Activated naive CD4-positive, alpha-beta T cell treated with anti-CD3 and anti-CD28 coated beads, Interleukin-2, amount 10 ng/mL, durations not matched to agents 7 days and 5 days (primary cell): ENCODE data around the gene BCL2L12.

Experiments
- CTCF ChIA-PET: fragments of 350-600 bp; sonication (Branson Sonifier 250); formaldehyde crosslinking; loops from one replicate; lab custom pipeline; 2021; ENCODE audit warnings: antibody characterized with exemption; lab: Charles Lee
- DNase-seq: peaks from one replicate; pipeline ENCODE4 v3.0.0-alpha.2; 2020
- H3K27ac Mint-ChIP-seq: one replicate; pipeline ENCODE4 v1.8.0; 2021; ENCODE audit warnings: mild to moderate bottlenecking, moderate library complexity, mixed read lengths
- H3K27me3 Mint-ChIP-seq: one replicate; pipeline ENCODE4 v1.8.0; 2021; ENCODE audit warnings: mild to moderate bottlenecking, mixed read lengths
- H3K36me3 Mint-ChIP-seq: one replicate; pipeline ENCODE4 v1.8.0; 2021; ENCODE audit warnings: mixed read lengths
- H3K4me1 Mint-ChIP-seq: one replicate; pipeline ENCODE4 v1.8.0; 2021; ENCODE audit warnings: mixed read lengths
- H3K4me3 Mint-ChIP-seq: one replicate; pipeline ENCODE4 v1.8.0; 2021; ENCODE audit warnings: mild to moderate bottlenecking, moderate library complexity, mixed read lengths
- H3K9me3 Mint-ChIP-seq: one replicate; pipeline ENCODE4 v1.8.0; 2021; ENCODE audit warnings: mixed read lengths

The BCL2L12 gene

DNA sequence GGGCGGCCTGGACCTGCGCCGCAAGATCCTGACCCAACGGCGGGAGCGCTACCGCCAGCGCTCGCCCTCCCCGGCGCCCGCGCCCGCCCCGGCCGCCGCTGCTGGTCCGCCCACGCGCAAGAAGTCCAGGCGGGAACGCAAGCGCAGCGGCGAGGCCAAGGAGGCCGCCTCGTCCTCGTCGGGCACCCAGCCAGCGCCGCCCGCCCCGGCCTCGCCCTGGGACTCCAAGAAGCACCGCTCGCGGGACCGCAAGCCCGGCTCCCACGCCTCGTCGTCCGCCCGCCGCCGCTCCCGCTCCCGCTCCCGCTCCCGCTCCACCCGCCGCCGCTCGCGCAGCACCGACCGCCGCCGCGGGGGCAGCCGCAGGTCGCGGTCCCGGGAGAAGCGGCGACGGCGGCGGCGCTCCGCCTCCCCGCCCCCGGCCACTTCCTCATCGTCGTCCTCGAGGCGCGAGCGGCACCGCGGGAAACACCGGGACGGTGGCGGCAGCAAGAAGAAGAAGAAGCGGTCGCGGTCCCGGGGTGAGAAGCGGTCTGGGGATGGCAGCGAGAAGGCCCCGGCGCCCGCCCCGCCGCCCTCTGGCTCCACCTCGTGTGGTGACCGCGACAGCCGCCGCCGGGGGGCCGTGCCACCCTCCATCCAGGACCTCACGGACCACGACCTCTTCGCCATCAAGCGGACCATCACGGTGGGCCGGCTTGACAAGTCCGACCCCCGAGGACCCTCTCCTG is 13.7 kb upstream of the BCL2L12 start:
- Mint-ChIP-seq H3K4me1 (no peaks in the 10 kb centered on the region), H3K27me3 (no peaks in the 10 kb centered on the region)
- CTCF ChIA-PET = no interaction called here

DNA sequence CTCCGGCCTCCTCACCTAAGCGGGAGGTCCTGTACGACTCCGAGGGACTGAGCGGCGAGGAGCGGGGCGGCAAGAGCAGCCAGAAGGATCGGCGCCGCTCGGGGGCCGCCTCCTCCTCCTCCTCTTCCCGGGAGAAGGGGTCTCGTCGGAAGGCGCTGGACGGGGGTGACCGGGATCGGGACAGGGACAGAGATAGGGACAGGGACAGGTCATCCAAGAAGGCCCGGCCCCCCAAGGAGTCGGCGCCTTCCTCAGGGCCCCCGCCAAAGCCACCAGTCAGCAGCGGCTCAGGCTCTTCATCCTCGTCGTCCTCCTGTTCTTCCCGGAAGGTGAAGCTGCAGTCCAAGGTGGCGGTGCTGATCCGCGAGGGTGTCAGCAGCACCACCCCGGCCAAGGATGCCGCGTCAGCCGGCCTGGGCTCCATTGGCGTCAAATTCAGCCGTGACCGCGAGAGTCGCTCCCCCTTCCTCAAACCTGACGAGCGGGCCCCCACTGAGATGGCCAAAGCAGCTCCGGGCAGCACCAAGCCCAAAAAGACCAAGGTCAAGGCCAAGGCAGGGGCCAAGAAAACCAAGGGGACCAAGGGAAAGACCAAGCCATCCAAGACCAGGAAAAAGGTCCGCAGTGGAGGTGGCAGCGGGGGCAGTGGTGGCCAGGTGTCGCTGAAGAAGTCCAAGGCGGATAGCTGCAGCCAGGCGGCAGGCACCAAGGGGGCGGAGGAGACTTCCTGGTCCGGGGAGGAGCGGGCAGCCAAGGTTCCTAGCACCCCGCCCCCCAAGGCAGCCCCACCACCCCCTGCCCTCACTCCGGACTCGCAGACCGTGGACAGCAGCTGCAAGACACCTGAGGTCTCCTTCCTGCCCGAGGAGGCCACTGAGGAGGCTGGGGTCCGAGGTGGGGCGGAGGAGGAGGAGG is 12.9 kb upstream of the BCL2L12 start:
- Mint-ChIP-seq H3K4me3 (no peak overlapping the region), H3K27me3 (no peaks in the 10 kb centered on the region), H3K36me3 (peaks cover 38% of the 10 kb centered on the region), H3K4me1 (no peaks in the 10 kb centered on the region), H3K27ac (no peak overlapping the region), H3K9me3 (no peaks in the 10 kb centered on the region)
- no peak for DNase-seq
- CTCF ChIA-PET = no interaction called here

More for the DNA sequence above, 13.7 kb upstream of the BCL2L12 start:
- no peaks in the 10 kb centered on the region for H3K9me3 Mint-ChIP-seq
- no peak for DNase-seq
- no peak overlapping the region for H3K27ac Mint-ChIP-seq
- H3K4me3 Mint-ChIP-seq = no peak overlapping the region
- peaks cover 38% of the 10 kb centered on the region for H3K36me3 Mint-ChIP-seq

DNA sequence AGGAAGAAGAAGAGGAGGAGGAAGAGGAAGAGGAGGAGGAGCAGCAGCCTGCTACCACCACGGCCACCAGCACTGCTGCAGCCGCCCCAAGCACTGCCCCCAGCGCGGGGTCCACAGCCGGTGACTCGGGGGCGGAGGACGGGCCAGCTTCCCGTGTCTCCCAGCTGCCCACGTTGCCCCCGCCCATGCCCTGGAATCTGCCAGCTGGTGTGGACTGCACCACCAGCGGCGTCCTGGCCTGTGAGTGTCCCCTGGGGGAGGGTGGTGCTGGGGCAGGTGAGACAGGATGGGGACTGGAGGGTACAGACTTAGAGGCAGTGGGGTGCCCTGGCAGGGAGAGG is 12.3 kb upstream of the BCL2L12 start:
- Mint-ChIP-seq H3K4me3 (no peak overlapping the region), H3K9me3 (no peaks in the 10 kb centered on the region), H3K27ac (no peak overlapping the region), H3K27me3 (no peaks in the 10 kb centered on the region), H3K36me3 (peaks cover 39% of the 10 kb centered on the region), H3K4me1 (no peaks in the 10 kb centered on the region)
- CTCF ChIA-PET = no interaction called here
- no peak for DNase-seq

DNA sequence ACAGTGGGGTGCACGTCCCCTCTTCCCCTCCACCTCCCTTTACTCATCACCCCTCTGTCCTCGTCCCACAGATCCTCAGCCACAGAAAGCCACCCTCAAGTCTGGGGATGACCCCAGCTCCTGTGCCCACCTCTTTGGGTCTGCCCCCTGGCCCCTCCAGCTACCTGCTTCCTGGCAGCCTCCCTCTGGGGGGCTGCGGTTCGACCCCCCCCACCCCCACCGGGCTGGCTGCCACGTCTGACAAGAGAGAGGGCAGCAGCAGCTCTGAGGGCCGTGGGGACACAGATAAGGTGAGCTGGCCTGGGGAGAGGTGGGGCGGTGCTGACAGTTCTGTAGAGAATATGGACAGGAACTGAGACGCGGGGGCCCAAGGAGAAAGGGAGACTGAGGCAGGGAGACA is 11.2 kb upstream of the BCL2L12 start:
- CTCF ChIA-PET = no interaction called here
- Mint-ChIP-seq H3K9me3 (no peaks in the 10 kb centered on the region), H3K4me3 (no peak overlapping the region), H3K4me1 (no peaks in the 10 kb centered on the region), H3K27ac (no peak overlapping the region), H3K27me3 (no peaks in the 10 kb centered on the region), H3K36me3 (peaks cover 36% of the 10 kb centered on the region)
- DNase-seq = no peak

DNA sequence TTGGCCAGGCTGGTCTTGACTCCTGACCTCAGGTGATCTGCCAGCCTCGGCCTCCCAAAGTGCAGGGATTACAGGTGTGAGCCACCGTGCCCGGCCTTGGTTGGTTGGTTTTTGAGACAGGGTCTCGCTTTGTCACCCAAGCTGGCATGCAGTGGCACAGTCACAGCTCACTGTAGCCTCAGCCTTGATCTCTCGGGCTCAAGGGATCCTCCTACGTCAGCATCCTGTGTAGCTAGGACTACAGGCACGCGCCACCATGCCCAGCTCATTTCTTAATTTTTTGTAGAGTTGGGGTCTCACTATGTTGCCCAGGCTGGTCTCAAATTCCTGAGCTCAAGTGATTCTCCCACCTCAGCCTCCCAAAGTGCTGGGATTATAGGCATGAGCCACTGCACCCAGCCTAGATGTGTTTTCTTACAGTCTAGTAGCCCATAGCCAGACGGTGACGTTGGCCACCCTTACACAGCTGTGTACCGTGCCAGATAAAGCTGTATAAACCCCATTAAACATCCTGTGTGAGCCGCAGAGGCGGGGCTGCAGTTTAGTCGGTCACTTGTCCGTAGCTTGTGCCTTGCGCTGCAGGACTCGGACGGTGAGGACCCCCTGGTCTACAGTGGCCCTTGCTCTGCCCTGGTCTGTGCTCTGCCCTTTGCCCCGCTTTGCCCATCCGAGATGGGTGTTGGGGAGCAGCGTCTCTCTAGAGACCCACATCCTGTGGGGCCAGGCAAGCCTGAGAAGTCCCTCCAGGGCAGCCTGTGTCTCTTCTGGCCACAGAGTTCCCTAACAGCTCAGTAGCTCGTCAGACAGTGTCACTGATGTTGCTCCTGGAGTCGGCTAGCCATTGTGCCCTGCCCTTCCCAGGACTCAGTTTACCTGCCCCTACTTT is 9.9 kb upstream of the BCL2L12 start:
- Mint-ChIP-seq H3K9me3 (no peaks in the 10 kb centered on the region), H3K36me3 (peaks cover 39% of the 10 kb centered on the region), H3K27me3 (no peaks in the 10 kb centered on the region), H3K4me1 (peaks cover 2% of the 10 kb centered on the region), H3K4me3 (no peak overlapping the region), H3K27ac (no peak overlapping the region)
- CTCF ChIA-PET = interaction anchor here (0.9 to 1.5 kb wide), 3 partner anchors 9 to 25 kb away, joined by 3 to 4 read pairs (median 4); partner anchors contain the start of genes BCL2L12 and IRF3
- DNase-seq = no peak

DNA sequence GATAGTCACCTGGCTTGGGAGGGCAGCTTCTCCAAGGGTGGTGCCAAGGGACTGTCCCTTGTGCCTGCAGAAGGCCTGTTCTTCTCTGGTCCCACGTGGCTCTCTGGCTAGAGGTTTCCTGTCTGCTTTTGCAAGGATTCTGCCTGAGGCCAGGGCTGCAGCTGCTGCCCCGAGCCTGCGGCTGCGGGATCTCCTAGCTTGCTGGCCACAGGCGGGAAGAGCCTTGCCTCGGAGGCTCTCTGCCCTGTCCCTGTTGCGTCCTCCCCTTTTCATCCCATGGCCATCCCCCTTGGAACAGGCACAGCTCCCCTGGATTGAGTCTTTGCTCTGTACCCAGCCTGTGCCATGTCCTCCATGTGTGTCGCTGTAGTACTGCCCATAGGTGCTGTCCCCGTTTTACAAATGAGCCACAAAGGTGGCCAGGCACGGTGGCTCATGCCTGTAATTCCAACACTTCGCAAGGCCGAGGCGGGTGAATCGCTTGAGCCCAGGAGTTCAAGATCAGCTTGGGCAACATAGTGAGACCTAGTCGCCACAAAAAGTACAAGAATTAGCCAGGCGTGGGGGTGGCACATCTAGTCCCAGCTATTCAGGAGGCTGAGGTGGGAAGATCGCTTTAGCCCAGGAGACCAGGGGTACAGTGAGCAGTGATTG is 9.2 kb upstream of the BCL2L12 start:
- CTCF ChIA-PET = interaction anchor here (1.4 to 1.5 kb wide), 2 partner anchors 16 to 24 kb away, joined by 3 to 4 read pairs; no protein-coding TSS in a partner anchor
- no peak for DNase-seq
- peaks cover 2% of the 10 kb centered on the region for H3K4me1 Mint-ChIP-seq
- H3K27me3 Mint-ChIP-seq = no peaks in the 10 kb centered on the region
- H3K36me3 Mint-ChIP-seq = peaks cover 39% of the 10 kb centered on the region
- no peak overlapping the region for H3K4me3 Mint-ChIP-seq
- H3K9me3 Mint-ChIP-seq = no peaks in the 10 kb centered on the region
- peak overlapping the region; percentile 11 for H3K27ac Mint-ChIP-seq

DNA sequence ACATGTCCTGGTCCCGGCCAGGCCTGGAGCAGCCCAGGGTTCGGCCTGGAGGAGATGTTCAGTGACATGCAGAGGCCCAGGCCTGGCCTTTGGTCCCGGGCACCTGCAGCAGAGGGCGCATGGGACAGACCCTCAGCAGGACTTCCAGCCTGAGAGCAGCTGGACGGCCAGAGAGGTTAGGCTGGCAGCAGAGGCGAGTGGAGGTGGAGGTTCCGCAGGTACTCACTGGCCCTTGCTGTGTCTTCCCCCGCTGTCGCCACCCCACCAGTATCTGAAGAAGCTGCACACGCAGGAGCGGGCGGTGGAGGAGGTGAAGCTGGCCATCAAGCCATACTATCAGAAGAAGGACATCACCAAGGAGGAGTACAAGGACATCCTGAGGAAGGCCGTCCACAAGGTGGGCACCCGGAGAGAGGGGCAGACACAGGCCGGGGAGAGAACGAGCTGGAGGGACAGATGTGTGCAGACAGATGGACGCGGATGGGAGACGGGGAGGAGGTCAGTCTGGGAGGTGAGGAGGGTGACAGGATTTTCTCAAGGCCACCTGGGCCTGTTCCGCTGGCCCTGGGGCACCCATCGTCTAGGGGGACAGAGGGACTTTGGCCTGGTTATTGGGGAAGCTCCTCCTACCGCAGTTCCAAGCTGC is 8.1 kb upstream of the BCL2L12 start:
- Mint-ChIP-seq H3K9me3 (no peaks in the 10 kb centered on the region), H3K27ac (no peak overlapping the region), H3K36me3 (peaks cover 42% of the 10 kb centered on the region), H3K27me3 (no peaks in the 10 kb centered on the region), H3K4me3 (no peak overlapping the region), H3K4me1 (peaks cover 4% of the 10 kb centered on the region)
- CTCF ChIA-PET = no interaction called here
- DNase-seq = no peak

DNA sequence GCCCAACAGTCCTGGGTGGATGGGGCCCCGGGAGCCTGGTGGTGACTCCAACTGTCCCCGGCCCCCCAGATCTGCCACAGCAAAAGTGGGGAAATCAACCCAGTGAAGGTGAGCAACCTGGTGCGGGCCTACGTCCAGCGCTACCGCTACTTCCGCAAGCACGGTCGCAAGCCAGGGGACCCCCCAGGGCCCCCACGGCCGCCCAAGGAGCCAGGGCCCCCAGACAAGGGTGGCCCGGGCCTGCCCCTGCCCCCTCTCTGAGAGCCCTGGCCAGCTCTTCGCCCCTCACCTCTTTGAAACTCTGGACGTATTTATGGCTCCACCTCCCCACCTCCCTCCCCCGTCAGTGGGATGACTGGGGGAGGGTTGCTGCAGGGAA is 7.6 kb upstream of the BCL2L12 start:
- H3K9me3 Mint-ChIP-seq = no peaks in the 10 kb centered on the region
- peaks cover 9% of the 10 kb centered on the region for H3K4me1 Mint-ChIP-seq
- DNase-seq = no peak
- CTCF ChIA-PET = no interaction called here
- H3K36me3 Mint-ChIP-seq = peaks cover 44% of the 10 kb centered on the region
- no peak overlapping the region for H3K4me3 Mint-ChIP-seq
- H3K27me3 Mint-ChIP-seq = no peaks in the 10 kb centered on the region
- H3K27ac Mint-ChIP-seq = no peak overlapping the region

DNA sequence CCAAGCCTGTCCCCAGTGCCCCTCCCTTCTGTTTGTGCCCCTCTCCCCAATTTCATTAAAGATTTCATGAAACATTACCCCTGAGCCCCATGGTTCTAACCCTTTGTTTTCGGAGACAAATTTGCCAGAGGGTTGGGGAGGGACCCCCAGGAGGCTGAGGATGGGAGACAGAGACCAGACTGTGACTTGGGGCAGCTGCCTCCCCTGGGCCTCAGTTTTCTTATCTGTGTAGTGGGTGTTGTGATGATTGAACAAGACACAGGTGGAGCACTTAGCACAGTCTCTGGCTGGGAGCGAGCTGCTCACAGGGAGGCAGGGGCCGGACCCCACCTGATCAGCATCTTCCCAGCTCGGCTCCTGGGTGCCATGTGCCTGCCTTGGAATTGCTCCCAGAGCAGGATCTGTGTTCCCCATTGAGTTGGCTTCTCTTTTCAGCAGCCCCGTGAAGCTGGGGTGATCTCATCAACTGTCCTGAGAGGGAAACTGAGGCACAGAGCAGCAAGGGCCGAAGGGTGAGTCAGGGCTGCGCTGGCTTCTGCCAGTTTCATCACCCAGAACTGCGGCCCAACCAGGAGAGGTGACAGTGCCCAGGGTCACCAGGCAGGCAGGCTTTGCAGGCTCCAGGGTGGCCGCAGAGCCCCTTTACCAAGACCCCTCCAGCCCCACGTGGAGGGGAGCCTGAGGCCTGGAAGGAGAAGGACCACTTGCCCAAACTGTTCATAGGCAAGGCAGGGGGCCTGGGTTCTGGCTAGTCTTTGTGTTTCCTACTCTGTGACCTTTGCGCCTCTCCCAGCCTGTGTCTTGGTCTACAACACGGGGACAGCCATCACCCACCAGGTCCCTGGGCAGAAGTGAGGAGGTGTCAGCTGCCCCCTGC is 6.9 kb upstream of the BCL2L12 start:
- CTCF ChIA-PET = no interaction called here
- no peak for DNase-seq
- Mint-ChIP-seq H3K4me1 (peaks cover 16% of the 10 kb centered on the region), H3K9me3 (no peaks in the 10 kb centered on the region), H3K27me3 (no peaks in the 10 kb centered on the region), H3K27ac (peak overlapping the region; percentile 28), H3K36me3 (peaks cover 46% of the 10 kb centered on the region), H3K4me3 (no peak overlapping the region)

DNA sequence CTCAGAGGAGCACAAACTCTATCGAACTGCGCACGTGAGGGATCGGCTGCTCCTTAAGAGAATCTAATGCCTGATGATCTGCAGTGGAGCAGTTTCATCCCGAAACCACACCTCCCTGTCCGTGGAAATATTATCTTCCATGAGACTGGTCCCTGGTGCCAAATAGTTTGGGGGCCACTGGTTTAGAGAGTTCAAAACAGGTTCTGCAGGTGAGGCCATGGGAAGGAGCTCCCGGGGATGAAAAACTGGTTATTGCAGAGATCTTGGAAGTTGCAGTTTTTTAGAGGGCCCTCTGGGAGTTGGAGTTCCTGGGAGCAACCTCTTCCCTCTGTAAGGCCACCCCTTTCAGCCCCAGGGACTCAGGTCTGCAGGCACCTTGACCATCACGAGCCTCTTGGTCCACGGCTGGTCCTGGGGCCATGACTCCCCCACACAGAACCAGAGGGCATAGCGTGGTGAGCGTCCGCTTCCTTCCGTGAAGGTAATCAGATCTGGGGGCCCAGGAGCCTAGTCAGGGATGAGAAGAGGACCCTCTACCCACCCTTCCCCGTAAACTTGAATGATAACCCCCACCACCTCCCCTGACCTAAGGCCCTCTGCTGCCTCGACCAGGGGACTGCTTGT is 5.3 kb upstream of the BCL2L12 start:
- no peak for DNase-seq
- Mint-ChIP-seq H3K36me3 (peaks cover 50% of the 10 kb centered on the region), H3K27ac (peak overlapping the region; percentile 74), H3K27me3 (no peaks in the 10 kb centered on the region), H3K9me3 (no peaks in the 10 kb centered on the region), H3K4me3 (no peak overlapping the region), H3K4me1 (peaks cover 22% of the 10 kb centered on the region)
- CTCF ChIA-PET = interaction anchor here (0.5 to 1.7 kb wide), 3 partner anchors 15 to 341 kb away, joined by 3 read pairs; no protein-coding TSS in a partner anchor

DNA sequence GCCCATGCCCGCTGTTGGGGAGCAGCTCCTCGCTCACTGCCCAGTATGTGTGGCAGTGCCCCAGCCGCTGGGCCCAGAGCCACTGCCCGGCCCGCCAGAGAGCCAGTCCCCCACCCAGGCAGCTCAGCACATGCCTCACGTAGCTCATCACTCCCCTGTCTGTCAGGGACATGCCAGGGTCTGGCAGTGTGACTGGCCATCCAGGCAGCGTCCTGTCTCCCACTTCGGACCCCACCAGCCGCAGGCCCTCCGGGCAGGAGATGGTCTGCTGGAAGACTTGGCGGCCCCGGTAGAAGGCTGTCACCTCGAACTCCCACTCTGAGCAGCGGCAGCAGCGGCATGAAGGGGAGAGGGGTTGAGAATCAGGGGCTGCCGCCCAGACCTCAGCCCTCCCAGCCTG is 3.7 kb upstream of the BCL2L12 start:
- no peaks in the 10 kb centered on the region for H3K9me3 Mint-ChIP-seq
- H3K27ac Mint-ChIP-seq = peak overlapping the region; percentile 19
- H3K36me3 Mint-ChIP-seq = peaks cover 43% of the 10 kb centered on the region
- CTCF ChIA-PET = interaction anchor here (1.7 kb wide), 1 partner anchor 17 kb away, joined by 3 read pairs; no protein-coding TSS in a partner anchor
- H3K4me1 Mint-ChIP-seq = peaks cover 34% of the 10 kb centered on the region
- no peak overlapping the region for H3K4me3 Mint-ChIP-seq
- no peaks in the 10 kb centered on the region for H3K27me3 Mint-ChIP-seq
- no peak for DNase-seq

DNA sequence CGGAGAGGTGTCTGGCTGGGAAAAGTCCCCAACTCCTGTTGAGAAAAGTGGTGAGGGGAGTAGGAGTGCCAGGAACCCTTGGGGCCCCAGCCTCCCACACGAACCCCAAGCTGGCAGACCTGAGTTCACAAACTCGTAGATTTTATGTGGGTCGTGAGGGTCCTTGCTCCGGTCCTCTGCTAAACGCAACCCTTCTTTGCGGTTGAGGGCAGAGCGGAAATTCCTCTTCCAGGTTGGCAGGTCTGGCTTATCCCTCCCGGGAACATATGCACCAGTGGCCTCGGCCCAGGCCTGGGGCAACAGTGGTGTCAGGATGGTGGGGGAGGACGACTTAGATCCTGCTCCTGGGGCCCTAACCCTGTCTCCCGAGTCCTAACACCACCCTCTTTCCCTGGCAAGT is 2.5 kb upstream of the BCL2L12 start:
- Mint-ChIP-seq H3K36me3 (peaks cover 41% of the 10 kb centered on the region), H3K27ac (peak overlapping the region; percentile 100), H3K4me3 (peak overlapping the region; percentile 99), H3K4me1 (peaks cover 42% of the 10 kb centered on the region), H3K9me3 (no peaks in the 10 kb centered on the region), H3K27me3 (no peaks in the 10 kb centered on the region)
- CTCF ChIA-PET = no interaction called here
- DNase-seq = no peak
